MCF 10A (cell line): ENCODE data around the gene CYFIP1. TPM values are rescaled to one million over a fixed set of nuclear protein-coding genes. Genes with fewer than 3 reads are reported as not detected.
A peak's percentile ranks its signal among the peaks of the same experiment; 100 is the strongest.

Experiments
- BruUV-seq: library from RNA; stranded (reverse); fragments of 400-500 nt; replicated peaks from 2 replicates; lab custom pipeline; 2021; lab: Mats Ljungman, UMichigan
- CTCF ChIA-PET: fragments of 300-600 bp; sonication (Branson Sonifier 250); formaldehyde crosslinking; extraction: SDS; loops from one replicate; lab custom pipeline; 2021; ENCODE audit warnings: antibody characterized with exemption, inconsistent platforms; lab: Yijun Ruan, JAX
- POLR2A ChIA-PET: fragments of 300-600, 350-650 bp; sonication (Branson Sonifier 250); formaldehyde crosslinking; extraction: SDS; loops from one replicate; lab custom pipeline; 2020; ENCODE audit warnings: antibody characterized with exemption, inconsistent platforms; lab: Yijun Ruan, JAX
- DNase-seq: peaks from one replicate; pipeline ENCODE4 v3.0.0-alpha.2; 2018; ENCODE audit not compliant: unreplicated experiment
- H3K27ac Mint-ChIP-seq: one replicate; pipeline ENCODE4 v1.8.0; 2022; ENCODE audit warnings: mild to moderate bottlenecking, low read depth, mixed read lengths; ENCODE audit not compliant: unreplicated experiment
- H3K27me3 Mint-ChIP-seq: one replicate; pipeline ENCODE4 v1.8.0; 2022; ENCODE audit warnings: mixed read lengths; ENCODE audit not compliant: insufficient read depth, unreplicated experiment
- H3K36me3 Mint-ChIP-seq: one replicate; pipeline ENCODE4 v1.8.0; 2022; ENCODE audit warnings: mild to moderate bottlenecking, moderate library complexity, mixed read lengths; ENCODE audit not compliant: insufficient read depth, unreplicated experiment
- H3K4me1 Mint-ChIP-seq: one replicate; pipeline ENCODE4 v1.8.0; 2022; ENCODE audit warnings: mixed read lengths; ENCODE audit not compliant: insufficient read depth, unreplicated experiment
- H3K4me3 Mint-ChIP-seq: one replicate; pipeline ENCODE4 v1.8.0; 2022; ENCODE audit warnings: mild to moderate bottlenecking, moderate library complexity, mixed read lengths; ENCODE audit not compliant: unreplicated experiment
- H3K9me3 Mint-ChIP-seq: one replicate; pipeline ENCODE4 v1.8.0; 2022; ENCODE audit warnings: mixed read lengths; ENCODE audit not compliant: unreplicated experiment
- intact Hi-C: fragments of 100-400 bp; cut with micrococcal nuclease; formaldehyde crosslinking; loops from 2 replicates; pipeline ENCODE4 v1.14.1; 2022
- total RNA-seq: library from RNA; stranded (reverse); gene quantifications from 2 replicates; pipeline ENCODE4 v1.2.3, GENCODE V29; 2022
- TF ChIP-seq, protein P1 (sequence below): fragments of 200-600 bp; IDR thresholded peaks from one replicate; pipeline ENCODE4 v1.8.0; 2022; ENCODE audit warnings: antibody characterized with exemption, mild to moderate bottlenecking; ENCODE audit not compliant: unreplicated experiment

CYFIP1 gene
- total RNA-seq, 1 experiment from 2014 or later, result 99.1 TPM

DNA sequence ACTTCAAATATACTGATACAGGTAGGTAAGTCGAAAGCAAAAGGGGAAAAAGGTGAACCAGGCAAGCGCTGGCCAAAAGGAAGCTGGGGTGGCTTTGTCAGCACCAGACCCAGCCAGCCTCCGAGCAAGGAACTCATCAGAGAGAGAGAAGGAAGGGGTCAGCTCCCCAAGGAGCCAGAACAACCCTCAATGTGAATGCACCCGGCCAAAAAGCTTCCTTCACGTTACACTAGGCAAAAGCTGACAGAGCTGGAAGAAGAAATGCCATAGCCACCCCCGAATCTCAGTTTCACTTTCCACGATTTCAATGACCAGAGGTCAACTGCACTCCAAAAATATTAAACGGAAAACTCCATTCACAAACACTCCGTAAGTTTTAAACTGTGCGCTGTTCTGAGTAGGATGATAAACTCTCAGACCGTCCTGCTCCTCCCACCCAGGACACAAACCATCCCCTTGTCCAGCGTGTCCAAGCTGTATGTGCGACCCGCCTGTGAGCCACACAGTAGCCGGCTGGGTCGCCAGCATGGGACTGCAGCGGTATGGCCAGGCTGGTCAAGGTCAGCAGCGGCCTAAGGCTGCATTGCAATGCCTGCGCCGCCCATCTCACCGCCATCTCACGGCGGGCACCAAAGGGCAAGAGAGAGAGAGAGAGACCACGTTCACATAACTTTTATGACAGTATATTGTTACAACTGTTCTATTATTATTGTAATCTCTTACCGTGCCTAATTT, 29.7 kb downstream of the CYFIP1 start:
- H3K4me3 Mint-ChIP-seq, result no peak overlapping the region
- peak overlapping the region; percentile 54 for H3K27ac Mint-ChIP-seq
- CTCF ChIA-PET, result interaction anchor here (0.6 to 0.8 kb wide), 2 partner anchors 29 to 44 kb away, joined by 3 read pairs; partner anchors contain the start of gene CYFIP1
- POLR2A ChIA-PET, result interaction anchor here (1.8 kb wide), 1 partner anchor 13 kb away, joined by 5 read pairs; no protein-coding TSS in a partner anchor
- H3K36me3 Mint-ChIP-seq, result peaks cover 30% of the 10 kb centered on the region
- H3K9me3 Mint-ChIP-seq, result no peaks in the 10 kb centered on the region
- TF ChIP-seq, protein P1, sequence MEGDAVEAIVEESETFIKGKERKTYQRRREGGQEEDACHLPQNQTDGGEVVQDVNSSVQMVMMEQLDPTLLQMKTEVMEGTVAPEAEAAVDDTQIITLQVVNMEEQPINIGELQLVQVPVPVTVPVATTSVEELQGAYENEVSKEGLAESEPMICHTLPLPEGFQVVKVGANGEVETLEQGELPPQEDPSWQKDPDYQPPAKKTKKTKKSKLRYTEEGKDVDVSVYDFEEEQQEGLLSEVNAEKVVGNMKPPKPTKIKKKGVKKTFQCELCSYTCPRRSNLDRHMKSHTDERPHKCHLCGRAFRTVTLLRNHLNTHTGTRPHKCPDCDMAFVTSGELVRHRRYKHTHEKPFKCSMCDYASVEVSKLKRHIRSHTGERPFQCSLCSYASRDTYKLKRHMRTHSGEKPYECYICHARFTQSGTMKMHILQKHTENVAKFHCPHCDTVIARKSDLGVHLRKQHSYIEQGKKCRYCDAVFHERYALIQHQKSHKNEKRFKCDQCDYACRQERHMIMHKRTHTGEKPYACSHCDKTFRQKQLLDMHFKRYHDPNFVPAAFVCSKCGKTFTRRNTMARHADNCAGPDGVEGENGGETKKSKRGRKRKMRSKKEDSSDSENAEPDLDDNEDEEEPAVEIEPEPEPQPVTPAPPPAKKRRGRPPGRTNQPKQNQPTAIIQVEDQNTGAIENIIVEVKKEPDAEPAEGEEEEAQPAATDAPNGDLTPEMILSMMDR, result no peak
- H3K27me3 Mint-ChIP-seq, result no peaks in the 10 kb centered on the region
- peaks cover 15% of the 10 kb centered on the region for H3K4me1 Mint-ChIP-seq
- intact Hi-C loops, result no loop called here
- DNase-seq, result no peak
- no TSS peak for BruUV-seq

DNA sequence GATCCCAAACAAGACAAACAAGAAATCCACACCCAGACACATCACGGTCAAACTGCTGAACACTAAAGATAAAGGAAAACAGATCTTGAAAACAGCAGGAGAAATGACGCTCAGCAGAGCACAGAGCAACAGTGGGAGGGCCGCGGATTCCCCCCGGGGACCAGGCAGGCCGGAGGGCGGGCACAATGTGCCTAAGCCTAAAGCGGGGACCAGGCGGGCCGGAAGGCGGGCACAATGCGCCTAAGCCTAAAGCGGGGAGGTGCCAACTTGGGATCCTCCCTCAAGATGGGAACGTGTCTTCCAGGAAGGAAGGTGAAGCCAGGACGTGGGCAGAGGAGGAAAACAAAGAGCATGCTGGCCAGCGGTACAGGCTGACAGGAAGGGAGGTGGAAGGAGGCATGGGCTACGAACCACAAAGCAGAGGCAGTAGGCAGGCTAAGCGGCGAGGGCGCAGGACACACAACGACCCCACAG, 31.1 kb downstream of the CYFIP1 start:
- H3K9me3 Mint-ChIP-seq, result no peaks in the 10 kb centered on the region
- DNase-seq, result peak; percentile 91
- intact Hi-C loops, result no loop called here
- POLR2A ChIA-PET, result interaction anchor here (0.6 to 2.0 kb wide), 4 partner anchors 15 to 32 kb away, joined by 3 to 9 read pairs (median 4); no protein-coding TSS in a partner anchor
- no TSS peak for BruUV-seq
- peak overlapping the region; percentile 69 for H3K4me3 Mint-ChIP-seq
- peaks cover 21% of the 10 kb centered on the region for H3K4me1 Mint-ChIP-seq
- H3K36me3 Mint-ChIP-seq, result peaks cover 42% of the 10 kb centered on the region
- CTCF ChIA-PET, result interaction anchor here (0.6 kb wide), 1 partner anchor 579 kb away, joined by 3 read pairs; no protein-coding TSS in a partner anchor
- H3K27ac Mint-ChIP-seq, result peak overlapping the region; percentile 52
- TF ChIP-seq, protein P1, result no peak
- no peaks in the 10 kb centered on the region for H3K27me3 Mint-ChIP-seq

DNA sequence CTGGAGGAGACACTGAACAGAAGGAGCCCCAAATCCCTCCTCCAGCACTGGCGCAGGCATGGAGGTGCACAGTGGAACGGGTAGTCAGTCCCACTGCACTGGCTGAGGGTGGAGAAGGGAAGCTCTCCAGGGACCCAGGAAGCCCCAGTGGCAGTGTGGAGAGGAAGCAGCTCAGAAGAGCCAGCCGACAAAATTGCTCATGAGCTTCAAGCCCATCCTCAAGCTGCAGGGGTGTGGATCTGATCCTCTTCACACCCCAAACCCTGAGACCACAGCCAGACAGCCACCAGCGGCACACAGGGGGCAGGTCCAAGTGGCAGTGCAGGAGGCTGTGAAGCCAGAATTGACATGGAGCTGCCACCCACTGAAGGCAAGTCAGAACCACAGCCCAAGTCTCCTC, 32.1 kb downstream of the CYFIP1 start:
- peak overlapping the region; percentile 52 for H3K27ac Mint-ChIP-seq

More for the DNA sequence above, 32.1 kb downstream of the CYFIP1 start:
- CTCF ChIA-PET, result no interaction called here
- H3K4me3 Mint-ChIP-seq, result no peak overlapping the region
- peaks cover 21% of the 10 kb centered on the region for H3K4me1 Mint-ChIP-seq
- no peak for DNase-seq
- no TSS peak for BruUV-seq
- POLR2A ChIA-PET, result interaction anchor here (1.1 to 2.0 kb wide), 3 partner anchors 14 to 32 kb away, joined by 3 to 9 read pairs (median 4); no protein-coding TSS in a partner anchor
- TF ChIP-seq, protein P1, result no peak
- intact Hi-C loops, result no loop called here
- peaks cover 46% of the 10 kb centered on the region for H3K36me3 Mint-ChIP-seq
- no peaks in the 10 kb centered on the region for H3K9me3 Mint-ChIP-seq
- no peaks in the 10 kb centered on the region for H3K27me3 Mint-ChIP-seq
